ENCODE data around the gene TNFRSF14.
A peak's percentile ranks its signal among the peaks of the same experiment; 100 is the strongest.
"Not testable (repeated sequence)": the region's sequence is repeated elsewhere in the genome, so short reads cannot be mapped to it uniquely, and the experiment has no call there.

TNFRSF14 gene

GRCh38 chr1:2555634-2556276, 416 bp upstream of the TNFRSF14 start:
- DNase-seq: peak; percentile 80

- DNase-seq: peak; percentile 62
Measured at GRCh38 chr1:2556678-2557481, 709 bp downstream of the TNFRSF14 start.

- DNase-seq: no peak
Measured at GRCh38 chr1:2557482-2558400, 1.6 kb downstream of the TNFRSF14 start.

GRCh38 chr1:2558420-2558819, 2.2 kb downstream of the TNFRSF14 start:
- DNase-seq: no peak

GRCh38 chr1:2558861-2559260, 2.7 kb downstream of the TNFRSF14 start:
- no peak for DNase-seq

- DNase-seq: no peak
Measured at GRCh38 chr1:2559509-2560298, 3.5 kb downstream of the TNFRSF14 start.

- DNase-seq: peak; percentile 61
Measured at GRCh38 chr1:2560299-2561073, 4.3 kb downstream of the TNFRSF14 start.

- no peak for DNase-seq
Measured at GRCh38 chr1:2561446-2561845, 5.3 kb downstream of the TNFRSF14 start.

- peak; percentile 42 for DNase-seq
Measured at GRCh38 chr1:2561898-2562895, 6.0 kb downstream of the TNFRSF14 start.

GRCh38 chr1:2563205-2563604, 7.0 kb downstream of the TNFRSF14 start:
- no peak for DNase-seq

- no peak for DNase-seq
Measured at GRCh38 chr1:2564006-2564814, 8.0 kb downstream of the TNFRSF14 start.

GRCh38 chr1:2564815-2565374, 8.7 kb downstream of the TNFRSF14 start:
- no peak for DNase-seq

- DNase-seq: no peak
Measured at GRCh38 chr1:2566101-2567045, 10.2 kb downstream of the TNFRSF14 start.

GRCh38 chr1:2567083-2567679, 11.0 kb downstream of the TNFRSF14 start:
- no peak for DNase-seq

GRCh38 chr1:2568187-2568816, 12.1 kb downstream of the TNFRSF14 start:
- DNase-seq: not testable (repeated sequence)

GRCh38 chr1:2569060-2569459, 12.9 kb downstream of the TNFRSF14 start:
- DNase-seq: no peak

GRCh38 chr1:2569703-2570102, 13.5 kb downstream of the TNFRSF14 start:
- not testable (repeated sequence) for DNase-seq
